Measurements from ENCODE around the gene TBX1.

GRCh38 chr22:19796160-19796559 is 35.6 kb downstream of the TBX1 start:
- TF ChIP-seq CTCF (conservative IDR thresholded peaks at IDR 0.05) (no peak), EZH2 (IDR thresholded peaks at IDR 0.05; ENCODE audit: low read depth) (no peak)
